Measurements from ENCODE around the gene DHX40. TPM values are rescaled to one million over a fixed set of nuclear protein-coding genes. Genes with fewer than 3 reads are reported as not detected.

DHX40 gene
- total RNA-seq, 1 donor, result 76.4 TPM

DNA sequence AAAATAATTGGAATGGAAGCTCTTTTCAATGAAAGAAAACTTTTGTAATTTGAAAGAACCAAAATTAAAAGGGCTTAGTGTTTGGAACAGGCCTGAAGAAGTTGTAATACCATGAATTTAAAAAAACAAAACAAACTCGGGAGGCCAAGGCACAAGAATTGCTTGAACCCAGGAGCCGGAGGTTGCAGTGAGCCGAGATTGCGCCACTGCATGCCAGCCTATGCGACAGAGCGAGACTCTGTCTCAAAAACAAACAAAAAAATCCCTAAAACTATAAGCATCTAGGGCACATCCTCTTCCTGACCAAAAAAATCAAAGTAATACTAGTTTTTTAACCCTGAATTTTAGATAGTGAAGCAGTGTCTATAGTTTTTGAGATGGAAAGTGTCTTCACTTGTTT, 67.0 kb downstream of the DHX40 start:
- Histone ChIP-seq H3K4me3 (ENCODE audit: insufficient read depth, low read length) (no peak overlapping the region), H2AFZ (ENCODE audit: low read length) (no peak overlapping the region), H3K4me1 (ENCODE audit: insufficient read depth, low read length) (peaks cover 33% of the 10 kb centered on the region), H3K36me3 (ENCODE audit: insufficient read depth, low read length) (no peaks in the 10 kb centered on the region), H3K4me2 (ENCODE audit: insufficient read depth, low read length) (no peak overlapping the region), H4K20me1 (ENCODE audit: insufficient read depth, low read length) (peaks cover 81% of the 10 kb centered on the region), H3K27ac (ENCODE audit: low read depth, low read length) (no peak overlapping the region), H3K79me2 (ENCODE audit: insufficient read depth, low read length) (peaks cover 95% of the 10 kb centered on the region), H3K27me3 (ENCODE audit: insufficient read depth, low read length) (no peaks in the 10 kb centered on the region), H3K9me3 (ENCODE audit: low read depth, low read length) (no peaks in the 10 kb centered on the region)
- DNase-seq (ENCODE audit: insufficient read length, low spot score, missing footprints), result no peak
- TF ChIP-seq, protein P1, sequence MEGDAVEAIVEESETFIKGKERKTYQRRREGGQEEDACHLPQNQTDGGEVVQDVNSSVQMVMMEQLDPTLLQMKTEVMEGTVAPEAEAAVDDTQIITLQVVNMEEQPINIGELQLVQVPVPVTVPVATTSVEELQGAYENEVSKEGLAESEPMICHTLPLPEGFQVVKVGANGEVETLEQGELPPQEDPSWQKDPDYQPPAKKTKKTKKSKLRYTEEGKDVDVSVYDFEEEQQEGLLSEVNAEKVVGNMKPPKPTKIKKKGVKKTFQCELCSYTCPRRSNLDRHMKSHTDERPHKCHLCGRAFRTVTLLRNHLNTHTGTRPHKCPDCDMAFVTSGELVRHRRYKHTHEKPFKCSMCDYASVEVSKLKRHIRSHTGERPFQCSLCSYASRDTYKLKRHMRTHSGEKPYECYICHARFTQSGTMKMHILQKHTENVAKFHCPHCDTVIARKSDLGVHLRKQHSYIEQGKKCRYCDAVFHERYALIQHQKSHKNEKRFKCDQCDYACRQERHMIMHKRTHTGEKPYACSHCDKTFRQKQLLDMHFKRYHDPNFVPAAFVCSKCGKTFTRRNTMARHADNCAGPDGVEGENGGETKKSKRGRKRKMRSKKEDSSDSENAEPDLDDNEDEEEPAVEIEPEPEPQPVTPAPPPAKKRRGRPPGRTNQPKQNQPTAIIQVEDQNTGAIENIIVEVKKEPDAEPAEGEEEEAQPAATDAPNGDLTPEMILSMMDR (IDR thresholded peaks at IDR 0.05; ENCODE audit: extremely low read depth, low read depth, low read length), result no peak

DNA sequence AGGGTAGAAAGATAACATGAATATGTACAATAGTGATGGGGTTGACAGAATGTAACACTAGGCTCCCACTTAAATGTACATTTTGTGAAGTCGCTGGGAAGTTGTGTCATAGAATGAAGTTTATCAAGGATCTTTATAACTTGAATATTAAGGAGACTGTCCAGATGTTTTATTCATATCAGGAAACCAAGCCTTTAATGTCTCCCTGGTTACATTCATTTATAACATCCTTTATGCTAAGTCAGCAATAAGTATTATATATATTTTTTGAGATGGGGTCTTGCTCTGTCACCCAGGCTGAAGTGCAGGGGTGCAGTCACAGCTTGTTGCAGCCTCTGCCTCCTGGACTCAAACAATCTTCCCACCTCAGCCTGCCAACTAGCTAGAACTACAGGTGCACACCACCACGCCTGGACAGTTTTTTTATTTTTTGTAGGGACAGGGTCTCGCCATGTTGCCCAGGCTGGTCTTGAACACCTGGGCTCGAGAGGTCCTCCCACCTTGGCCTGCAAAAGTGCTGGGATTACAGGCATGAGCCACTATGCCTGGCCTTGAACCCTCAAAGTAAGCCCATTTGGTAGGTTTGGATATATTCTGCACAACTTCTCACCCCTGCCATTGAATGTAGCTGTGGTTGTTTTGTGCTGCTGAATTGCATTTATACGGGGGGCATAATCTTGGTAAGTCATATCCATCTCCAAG, 68.4 kb downstream of the DHX40 start:
- TF ChIP-seq, protein P1 (IDR thresholded peaks at IDR 0.05; ENCODE audit: extremely low read depth, low read depth, low read length), result no peak

DNA sequence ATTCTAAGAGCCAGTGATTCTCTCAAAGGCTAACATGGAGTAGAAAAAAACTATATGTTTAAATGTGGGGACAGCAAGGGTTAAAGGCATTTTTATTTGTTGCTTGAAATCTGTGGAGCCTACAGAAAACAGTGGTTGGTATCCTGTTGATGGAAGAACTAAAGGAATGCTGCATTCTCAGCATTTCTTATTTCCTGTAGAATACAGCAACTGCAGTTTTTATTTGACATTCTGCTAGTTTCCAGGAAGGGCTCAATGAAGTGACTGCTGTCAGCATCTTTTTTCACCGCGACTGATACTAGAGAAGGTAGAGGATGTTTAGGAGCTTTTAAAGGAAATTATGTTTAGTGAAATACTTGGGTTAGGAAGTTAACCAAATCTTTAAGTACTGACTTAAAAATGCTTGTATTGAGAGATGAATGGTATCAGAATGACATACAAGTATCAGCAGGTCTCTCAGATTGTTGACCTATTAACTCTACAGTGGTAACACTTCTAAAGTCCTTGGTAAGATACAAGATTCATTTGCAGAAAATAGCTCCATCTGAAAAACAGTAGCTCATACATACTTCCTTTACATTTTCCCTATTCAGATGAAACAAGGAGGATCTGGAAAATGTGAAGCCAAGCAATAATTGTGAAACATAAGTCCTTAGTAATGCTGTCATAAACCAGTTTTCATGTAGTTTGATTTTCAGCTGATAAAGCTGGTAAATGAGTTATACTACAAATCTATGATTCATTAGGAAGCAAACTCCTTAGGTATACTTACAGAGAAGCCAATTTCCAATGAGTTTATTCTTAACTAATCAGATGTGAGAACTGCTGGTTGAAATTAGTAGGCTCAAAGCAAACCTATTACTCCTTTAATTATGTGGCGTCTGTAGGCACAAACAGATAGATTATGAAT, 69.5 kb downstream of the DHX40 start:
- peak overlapping the region; percentile 24 for H3K27ac ChIP-seq (ENCODE audit: low read depth, low read length)
- H4K20me1 ChIP-seq (ENCODE audit: insufficient read depth, low read length), result peaks cover 78% of the 10 kb centered on the region
- H3K9me3 ChIP-seq (ENCODE audit: low read depth, low read length), result no peaks in the 10 kb centered on the region
- DNase-seq (ENCODE audit: insufficient read length, low spot score, missing footprints), result no peak
- peaks cover 30% of the 10 kb centered on the region for H3K4me1 ChIP-seq (ENCODE audit: insufficient read depth, low read length)
- H3K79me2 ChIP-seq (ENCODE audit: insufficient read depth, low read length), result peaks cover 95% of the 10 kb centered on the region
- no peak overlapping the region for H2AFZ ChIP-seq (ENCODE audit: low read length)
- no peaks in the 10 kb centered on the region for H3K27me3 ChIP-seq (ENCODE audit: insufficient read depth, low read length)
- TF ChIP-seq, protein P1 (IDR thresholded peaks at IDR 0.05; ENCODE audit: extremely low read depth, low read depth, low read length), result no peak
- H3K36me3 ChIP-seq (ENCODE audit: insufficient read depth, low read length), result peaks cover under 1% of the 10 kb centered on the region
- peak overlapping the region; percentile 4 for H3K4me2 ChIP-seq (ENCODE audit: insufficient read depth, low read length)
- H3K4me3 ChIP-seq (ENCODE audit: insufficient read depth, low read length), result no peak overlapping the region

More for the DNA sequence above, 68.4 kb downstream of the DHX40 start:
- no peak overlapping the region for H2AFZ ChIP-seq (ENCODE audit: low read length)
- no peak for DNase-seq (ENCODE audit: insufficient read length, low spot score, missing footprints)
- no peak overlapping the region for H3K4me2 ChIP-seq (ENCODE audit: insufficient read depth, low read length)
- H3K36me3 ChIP-seq (ENCODE audit: insufficient read depth, low read length), result no peaks in the 10 kb centered on the region
- H3K4me1 ChIP-seq (ENCODE audit: insufficient read depth, low read length), result peaks cover 30% of the 10 kb centered on the region
- H3K4me3 ChIP-seq (ENCODE audit: insufficient read depth, low read length), result no peak overlapping the region
- no peaks in the 10 kb centered on the region for H3K9me3 ChIP-seq (ENCODE audit: low read depth, low read length)
- H3K79me2 ChIP-seq (ENCODE audit: insufficient read depth, low read length), result peaks cover 95% of the 10 kb centered on the region
- peaks cover 79% of the 10 kb centered on the region for H4K20me1 ChIP-seq (ENCODE audit: insufficient read depth, low read length)
- H3K27me3 ChIP-seq (ENCODE audit: insufficient read depth, low read length), result no peaks in the 10 kb centered on the region
- H3K27ac ChIP-seq (ENCODE audit: low read depth, low read length), result no peak overlapping the region
